GM19455 (cell line): Measurements from ENCODE around the gene FMR1.

Experiments
- ATAC-seq: cut with Tn5 transposase; IDR thresholded peaks from one replicate; pipeline ENCODE4 v1.9.1; 2021; ENCODE audit not compliant: unreplicated experiment

Gene FMR1

GRCh38 chrX:147914591-147914990 lies 2.9 kb downstream of the FMR1 start:
- ATAC-seq: no peak

GRCh38 chrX:147916375-147916968 lies 4.8 kb downstream of the FMR1 start:
- ATAC-seq: no peak

- ATAC-seq: peak; percentile 96
Measured at GRCh38 chrX:147917700-147918695, 6.3 kb downstream of the FMR1 start.

GRCh38 chrX:147920161-147920666 lies 8.5 kb downstream of the FMR1 start:
- no peak for ATAC-seq

GRCh38 chrX:147923605-147924004 lies 11.9 kb downstream of the FMR1 start:
- no peak for ATAC-seq

- no peak for ATAC-seq
Measured at GRCh38 chrX:147927256-147927655, 15.5 kb downstream of the FMR1 start.

- no peak for ATAC-seq
Measured at GRCh38 chrX:147933815-147934214, 22.1 kb downstream of the FMR1 start.

GRCh38 chrX:147935156-147935758 lies 23.5 kb downstream of the FMR1 start:
- no peak for ATAC-seq

GRCh38 chrX:147945286-147945685 lies 33.6 kb downstream of the FMR1 start:
- ATAC-seq: no peak

- no peak for ATAC-seq
Measured at GRCh38 chrX:147948531-147948930, 36.8 kb downstream of the FMR1 start.

- no peak for ATAC-seq
Measured at GRCh38 chrX:147950352-147950751, 38.6 kb downstream of the FMR1 start.

- ATAC-seq: no peak
Measured at GRCh38 chrX:147953976-147954375, 42.3 kb downstream of the FMR1 start.

GRCh38 chrX:147957291-147957690 lies 45.6 kb downstream of the FMR1 start:
- ATAC-seq: no peak

- no peak for ATAC-seq
Measured at GRCh38 chrX:147958291-147958690, 46.6 kb downstream of the FMR1 start.

GRCh38 chrX:147960722-147961121 lies 49.0 kb downstream of the FMR1 start:
- ATAC-seq: no peak

GRCh38 chrX:147962476-147962875 lies 50.8 kb downstream of the FMR1 start:
- no peak for ATAC-seq

GRCh38 chrX:147978931-147979330 lies 67.2 kb downstream of the FMR1 start:
- no peak for ATAC-seq

GRCh38 chrX:147981038-147981752 lies 69.5 kb downstream of the FMR1 start, which contains the start of gene FMR1NB:
Gene FMR1NB, plus strand, starts transcription at chrX:147981337. Its CDS starts 66 bp downstream, at chrX:147981403.
- no peak for ATAC-seq
